ENCODE data around the gene OR2M3. TPM values are rescaled to one million over a fixed set of nuclear protein-coding genes. Genes with fewer than 3 reads are reported as not detected.

The OR2M3 gene
- total RNA-seq, 1 donor from 2014 or later: not detected

Other genes starting within 250 kb of the OR2M3 start
- gene OR2L8, start 248.4 kb upstream of the OR2M3 start, total RNA-seq: not detected
- gene OR2AK2, start 232.0 kb upstream of the OR2M3 start, total RNA-seq: not detected
- gene OR2L5, start 183.6 kb upstream of the OR2M3 start, total RNA-seq: not detected
- gene OR2L2, start 167.2 kb upstream of the OR2M3 start, total RNA-seq: 0.05 TPM
- not detected for gene OR2L3, start 150.4 kb upstream of the OR2M3 start, total RNA-seq
- gene OR2L13, start 102.1 kb upstream of the OR2M3 start, total RNA-seq: not detected
- gene OR2M5, start 52.1 kb upstream of the OR2M3 start, total RNA-seq: not detected
- not detected for gene OR2M2, start 22.4 kb upstream of the OR2M3 start, total RNA-seq
- gene OR2M4, start 34.2 kb downstream of the OR2M3 start, total RNA-seq: not detected
- not detected for gene OR2T33, start 80.7 kb downstream of the OR2M3 start, total RNA-seq
- not detected for gene OR2T12, start 106.2 kb downstream of the OR2M3 start, total RNA-seq
- not detected for gene OR2M7, start 127.3 kb downstream of the OR2M3 start, total RNA-seq
- gene OR14C36, start 151.5 kb downstream of the OR2M3 start, total RNA-seq: not detected
- not detected for gene OR2T4, start 164.4 kb downstream of the OR2M3 start, total RNA-seq
- not detected for gene OR2T6, start 178.5 kb downstream of the OR2M3 start, total RNA-seq
- gene OR2T1, start 205.8 kb downstream of the OR2M3 start, total RNA-seq: not detected
- gene OR2T2, start 248.4 kb downstream of the OR2M3 start, total RNA-seq: not detected